ENCODE results near the gene FES. TPM values are rescaled to one million over a fixed set of nuclear protein-coding genes. Genes with fewer than 3 reads are reported as not detected.

The FES gene
- total RNA-seq, 4 donors from 2014 or later: 7.0 to 18.3 (median 14.0) TPM

DNA sequence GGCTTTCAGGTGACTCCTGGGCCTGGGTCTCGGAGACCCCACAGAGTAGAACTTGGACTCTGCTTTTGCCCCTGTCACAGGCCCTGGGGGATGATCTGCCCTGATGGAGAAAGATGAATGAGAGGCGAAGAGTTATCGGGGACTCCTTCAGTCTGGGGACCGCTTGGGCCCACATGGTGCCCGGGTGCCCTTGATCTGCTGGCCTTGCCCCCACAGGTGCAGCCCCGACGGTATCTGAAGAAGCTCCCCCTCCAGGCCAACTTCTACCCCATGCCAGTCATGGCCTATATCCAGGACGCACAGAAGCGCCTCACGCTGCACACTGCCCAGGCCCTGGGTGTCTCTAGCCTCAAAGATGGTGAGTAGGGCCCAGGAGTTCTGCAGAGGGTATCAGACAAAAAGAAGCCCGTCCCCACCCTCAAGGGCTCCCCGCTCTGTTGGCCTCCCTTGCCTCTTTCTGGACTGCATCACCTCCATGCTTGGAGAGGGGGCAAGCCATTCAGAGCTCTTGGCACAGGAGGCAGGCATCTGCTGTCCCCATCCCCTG is 29.2 kb downstream of the FES start:
- Histone ChIP-seq H3K27ac (no peak overlapping the region), H3K4me1 (no peaks in the 10 kb centered on the region), H3K4me3 (no peak overlapping the region), H3K9me3 (no peaks in the 10 kb centered on the region), H3K36me3 (peaks cover 0 to 72% (median 30%) of the 10 kb centered on the region in 4 donors), H3K27me3 (no peaks in the 10 kb centered on the region)
- TF ChIP-seq EP300 (IDR thresholded peaks at IDR 0.05; ENCODE audit: low read depth) (no peak), POLR2A (IDR thresholded peaks at IDR 0.05) (no peak)
- in situ Hi-C loops (cut with MboI; ENCODE audit: low pct_ligation_motif_present in 1 of 4, low pct_unique_long_range_greater_than_20kb in 1 of 4, low sequenced_read_pairs in 3 of 4) (no loop called here), intact Hi-C loops (cut with DNase I; ENCODE audit: low total_unique reads) (no loop called here)
- 100% methylated on average over 10 of the region's 12 CpGs; no CpG with 5 or more reads in 1 of the 2 donors for WGBS, 2 donors (ENCODE audit: low coverage in 1 of 2)
- no peak for DNase-seq

GRCh38 chr15:90914305-90915080 is 30.2 kb downstream of the FES start:
- 89 to 93% methylated on average over 11 to 21 of the region's 22 CpGs for WGBS, 2 donors (ENCODE audit: low coverage in 1 of 2)
- Histone ChIP-seq H3K36me3 (peaks cover 0 to 81% (median 33%) of the 10 kb centered on the region in 4 donors), H3K4me3 (no peak overlapping the region), H3K9me3 (no peaks in the 10 kb centered on the region), H3K27me3 (no peaks in the 10 kb centered on the region), H3K4me1 (no peaks in the 10 kb centered on the region), H3K27ac (no peak overlapping the region)
- in situ Hi-C loops (cut with MboI; ENCODE audit: low pct_ligation_motif_present in 1 of 4, low pct_unique_long_range_greater_than_20kb in 1 of 4, low sequenced_read_pairs in 3 of 4): no loop called here
- intact Hi-C loops (cut with DNase I; ENCODE audit: low total_unique reads): no loop called here
- TF ChIP-seq, protein P1, sequence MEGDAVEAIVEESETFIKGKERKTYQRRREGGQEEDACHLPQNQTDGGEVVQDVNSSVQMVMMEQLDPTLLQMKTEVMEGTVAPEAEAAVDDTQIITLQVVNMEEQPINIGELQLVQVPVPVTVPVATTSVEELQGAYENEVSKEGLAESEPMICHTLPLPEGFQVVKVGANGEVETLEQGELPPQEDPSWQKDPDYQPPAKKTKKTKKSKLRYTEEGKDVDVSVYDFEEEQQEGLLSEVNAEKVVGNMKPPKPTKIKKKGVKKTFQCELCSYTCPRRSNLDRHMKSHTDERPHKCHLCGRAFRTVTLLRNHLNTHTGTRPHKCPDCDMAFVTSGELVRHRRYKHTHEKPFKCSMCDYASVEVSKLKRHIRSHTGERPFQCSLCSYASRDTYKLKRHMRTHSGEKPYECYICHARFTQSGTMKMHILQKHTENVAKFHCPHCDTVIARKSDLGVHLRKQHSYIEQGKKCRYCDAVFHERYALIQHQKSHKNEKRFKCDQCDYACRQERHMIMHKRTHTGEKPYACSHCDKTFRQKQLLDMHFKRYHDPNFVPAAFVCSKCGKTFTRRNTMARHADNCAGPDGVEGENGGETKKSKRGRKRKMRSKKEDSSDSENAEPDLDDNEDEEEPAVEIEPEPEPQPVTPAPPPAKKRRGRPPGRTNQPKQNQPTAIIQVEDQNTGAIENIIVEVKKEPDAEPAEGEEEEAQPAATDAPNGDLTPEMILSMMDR (IDR thresholded peaks at IDR 0.05): no peak
- TF ChIP-seq POLR2AphosphoS5 (IDR thresholded peaks at IDR 0.05) (no peak), POLR2A (IDR thresholded peaks at IDR 0.05) (no peak), EP300 (IDR thresholded peaks at IDR 0.05; ENCODE audit: low read depth) (no peak)
- DNase-seq: no peak

DNA sequence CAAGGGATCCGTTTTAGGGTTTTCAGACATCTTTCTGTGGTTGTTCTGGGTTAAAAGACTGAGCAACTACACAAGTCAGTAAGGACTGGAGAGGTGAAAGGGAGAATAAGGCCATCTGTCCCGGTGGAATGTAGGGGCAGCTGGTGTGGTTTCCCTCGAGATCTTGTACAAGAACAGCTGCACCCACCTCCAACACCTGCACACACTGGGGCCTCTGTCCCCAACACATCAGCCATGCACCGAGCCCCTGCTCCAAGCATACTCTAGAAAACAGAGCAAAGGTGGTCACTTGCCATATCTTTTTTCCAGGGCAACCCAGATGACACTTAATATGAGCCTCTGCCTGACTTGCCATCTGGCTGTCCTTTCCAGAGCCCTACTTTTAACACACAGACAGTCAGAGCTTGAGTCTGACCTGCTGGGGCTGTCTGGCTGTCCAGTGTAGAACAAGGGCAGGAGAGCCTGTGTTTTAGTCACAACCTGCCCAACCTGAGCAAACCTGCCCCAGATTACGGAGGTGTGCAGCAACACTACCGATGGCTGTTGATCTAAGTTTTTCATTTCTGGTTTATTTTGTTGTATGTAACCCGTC is 31.0 kb downstream of the FES start:
- TF ChIP-seq, protein P1 (IDR thresholded peaks at IDR 0.05): no peak
- no peak for TF ChIP-seq EP300 (IDR thresholded peaks at IDR 0.05; ENCODE audit: low read depth)
- TF ChIP-seq POLR2AphosphoS5 (IDR thresholded peaks at IDR 0.05): no peak
- peaks cover 0 to 82% (median 31%) of the 10 kb centered on the region in 4 donors for H3K36me3 ChIP-seq
- DNase-seq: peak; percentile 35
- no peak overlapping the region for H3K4me3 ChIP-seq
- H3K9me3 ChIP-seq: no peaks in the 10 kb centered on the region
- H3K27ac ChIP-seq: peak overlapping the region in 1 of 4 donors; percentile 11
- intact Hi-C loops (cut with DNase I; ENCODE audit: low total_unique reads) (no loop called here), in situ Hi-C loops (cut with MboI; ENCODE audit: low pct_ligation_motif_present in 1 of 4, low pct_unique_long_range_greater_than_20kb in 1 of 4, low sequenced_read_pairs in 3 of 4) (no loop called here)
- 70% methylated on average over 7 of the region's 7 CpGs; no CpG with 5 or more reads in 1 of the 2 donors for WGBS, 2 donors (ENCODE audit: low coverage in 1 of 2)
- no peaks in the 10 kb centered on the region for H3K27me3 ChIP-seq
- H3K4me1 ChIP-seq: no peaks in the 10 kb centered on the region

- Histone ChIP-seq H3K4me3 (no peak overlapping the region), H3K27me3 (no peaks in the 10 kb centered on the region), H3K4me1 (no peaks in the 10 kb centered on the region), H3K9me3 (no peaks in the 10 kb centered on the region), H3K27ac (peak overlapping the region in 1 of 4 donors; percentile 11), H3K36me3 (peaks cover 0 to 82% (median 31%) of the 10 kb centered on the region in 4 donors)
- intact Hi-C loops (cut with DNase I; ENCODE audit: low total_unique reads): no loop called here
- in situ Hi-C loops (cut with MboI; ENCODE audit: low pct_ligation_motif_present in 1 of 4, low pct_unique_long_range_greater_than_20kb in 1 of 4, low sequenced_read_pairs in 3 of 4): no loop called here
- WGBS, 2 donors (ENCODE audit: low coverage in 1 of 2): 86% methylated on average over 24 of the region's 25 CpGs; no CpG with 5 or more reads in 1 of the 2 donors
- TF ChIP-seq POLR2A (IDR thresholded peaks at IDR 0.05) (no peak), EP300 (IDR thresholded peaks at IDR 0.05; ENCODE audit: low read depth) (no peak)
- TF ChIP-seq, protein P1 (IDR thresholded peaks at IDR 0.05): no peak
- peak; percentile 53 for DNase-seq
Observed at GRCh38 chr15:90915808-90916440, 31.6 kb downstream of the FES start.

All from transverse colon (tissue), 4 donors.